MM.1S (cell line): ENCODE measurements around the gene NCKAP5.

Experiments used
- DNase-seq: peaks from one replicate; pipeline ENCODE4 v3.0.0-alpha.2; 2015
- H2AFZ ChIP-seq: fragments of 300-600 bp; sonication (generic); 2 replicates; pipeline ENCODE4 v1.6.0; 2016; ENCODE audit warnings: antibody characterized with exemption, low read length
- H3F3A ChIP-seq: fragments of 300-600 bp; sonication (generic); 2 replicates; pipeline ENCODE4 v1.6.1; 2016; ENCODE audit warnings: mild to moderate bottlenecking, antibody characterized with exemption, low read length, moderate library complexity, mixed read lengths; ENCODE audit not compliant: insufficient read depth
- H3K27ac ChIP-seq: fragments of 300-600 bp; sonication (generic); 2 replicates; pipeline ENCODE4 v1.5.1; 2016; ENCODE audit warnings: mild to moderate bottlenecking, low read length
- H3K27me3 ChIP-seq: fragments of 300-600 bp; sonication (generic); replicated peaks from 2 replicates; pipeline ENCODE4 v1.6.0; 2016; ENCODE audit warnings: low read length; ENCODE audit not compliant: insufficient read depth
- H3K36me3 ChIP-seq: fragments of 300-600 bp; sonication (generic); replicated peaks from 2 replicates; pipeline ENCODE4 v1.6.1; 2016; ENCODE audit warnings: mild to moderate bottlenecking, low read length, mixed read lengths; ENCODE audit not compliant: insufficient read depth
- H3K4me1 ChIP-seq: fragments of 300-600 bp; sonication (generic); 2 replicates; pipeline ENCODE4 v1.6.1; 2016; ENCODE audit warnings: low read length, mixed read lengths
- H3K4me2 ChIP-seq: fragments of 300-600 bp; sonication (generic); 2 replicates; pipeline ENCODE4 v1.6.0; 2016; ENCODE audit warnings: low read depth, low read length
- H3K4me3 ChIP-seq: fragments of 300-600 bp; sonication (generic); 2 replicates; pipeline ENCODE4 v1.5.1; 2016; ENCODE audit warnings: low read length, mixed read lengths
- H3K79me2 ChIP-seq: fragments of 300-600 bp; sonication (generic); 2 replicates; pipeline ENCODE4 v1.6.1; 2016; ENCODE audit warnings: mixed run types, low read length, mixed read lengths
- H3K9ac ChIP-seq: fragments of 300-600 bp; sonication (generic); 2 replicates; pipeline ENCODE4 v1.6.1; 2016; ENCODE audit warnings: low read length, mixed read lengths
- H3K9me2 ChIP-seq: fragments of 300-600 bp; sonication (generic); replicated peaks from 2 replicates; pipeline ENCODE4 v1.6.1; 2016; ENCODE audit warnings: mild to moderate bottlenecking, low read length, mixed read lengths; ENCODE audit not compliant: insufficient read depth
- H3K9me3 ChIP-seq: fragments of 300-600 bp; sonication (generic); replicated peaks from 2 replicates; pipeline ENCODE4 v1.6.1; 2016; ENCODE audit warnings: mild to moderate bottlenecking, low read length, mixed read lengths; ENCODE audit not compliant: insufficient read depth
- H4K20me1 ChIP-seq: fragments of 300-600 bp; sonication (generic); 2 replicates; pipeline ENCODE4 v1.6.1; 2016; ENCODE audit warnings: mild to moderate bottlenecking, low read length, moderate library complexity, mixed read lengths; ENCODE audit not compliant: insufficient read depth
- EZH2 ChIP-seq: fragments of 300-600 bp; sonication (generic); optimal IDR thresholded peaks from 2 replicates; pipeline ENCODE3; 2017; ENCODE audit warnings: low read depth, mild to moderate bottlenecking, antibody characterized with exemption, low read length, mixed read lengths
- EZH2phosphoT487 ChIP-seq: fragments of 300-600 bp; sonication (generic); IDR thresholded peaks from 2 replicates; pipeline ENCODE4 v1.6.1; 2018; ENCODE audit warnings: antibody characterized with exemption, low read length
- TF ChIP-seq, protein P1 (sequence below): fragments of 300-600 bp; sonication (generic); IDR thresholded peaks from 2 replicates; pipeline ENCODE4 v1.5.1; 2016; ENCODE audit warnings: antibody characterized with exemption, low read length, mixed read lengths

NCKAP5 gene

DNA sequence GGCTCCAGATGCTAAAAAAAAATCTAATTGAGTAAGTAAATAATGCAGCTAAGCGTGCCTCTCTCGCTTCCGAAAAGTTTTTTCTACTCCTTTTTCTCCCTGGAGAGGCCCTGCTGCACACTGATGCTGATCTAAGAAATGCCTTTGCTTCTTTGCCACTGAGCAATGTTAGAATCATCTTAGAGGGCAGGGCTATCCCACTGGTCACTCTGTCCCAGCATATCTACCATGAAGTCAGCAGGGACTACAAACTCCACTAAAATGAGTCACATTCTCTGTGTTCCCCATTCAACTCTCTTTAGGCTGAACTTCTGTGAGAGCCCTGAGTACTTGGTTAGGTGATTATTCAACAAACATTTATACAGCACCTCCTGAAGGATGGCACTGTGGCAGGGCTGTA, 770.7 kb downstream of the NCKAP5 start:
- Histone ChIP-seq H3K27ac (no peak overlapping the region), H3K4me3 (no peak overlapping the region), H3K9me3 (no peaks in the 10 kb centered on the region), H3K36me3 (no peaks in the 10 kb centered on the region), H3K27me3 (no peaks in the 10 kb centered on the region), H3K4me2 (no peak overlapping the region), H3F3A (no peaks in the 10 kb centered on the region), H3K9me2 (no peaks in the 10 kb centered on the region), H3K4me1 (peaks cover 7% of the 10 kb centered on the region), H3K79me2 (no peaks in the 10 kb centered on the region), H4K20me1 (no peaks in the 10 kb centered on the region), H3K9ac (no peak overlapping the region), H2AFZ (no peak overlapping the region)
- no peak for DNase-seq
- TF ChIP-seq EZH2, result no peak
- no peak for TF ChIP-seq EZH2phosphoT487
- TF ChIP-seq, protein P1, sequence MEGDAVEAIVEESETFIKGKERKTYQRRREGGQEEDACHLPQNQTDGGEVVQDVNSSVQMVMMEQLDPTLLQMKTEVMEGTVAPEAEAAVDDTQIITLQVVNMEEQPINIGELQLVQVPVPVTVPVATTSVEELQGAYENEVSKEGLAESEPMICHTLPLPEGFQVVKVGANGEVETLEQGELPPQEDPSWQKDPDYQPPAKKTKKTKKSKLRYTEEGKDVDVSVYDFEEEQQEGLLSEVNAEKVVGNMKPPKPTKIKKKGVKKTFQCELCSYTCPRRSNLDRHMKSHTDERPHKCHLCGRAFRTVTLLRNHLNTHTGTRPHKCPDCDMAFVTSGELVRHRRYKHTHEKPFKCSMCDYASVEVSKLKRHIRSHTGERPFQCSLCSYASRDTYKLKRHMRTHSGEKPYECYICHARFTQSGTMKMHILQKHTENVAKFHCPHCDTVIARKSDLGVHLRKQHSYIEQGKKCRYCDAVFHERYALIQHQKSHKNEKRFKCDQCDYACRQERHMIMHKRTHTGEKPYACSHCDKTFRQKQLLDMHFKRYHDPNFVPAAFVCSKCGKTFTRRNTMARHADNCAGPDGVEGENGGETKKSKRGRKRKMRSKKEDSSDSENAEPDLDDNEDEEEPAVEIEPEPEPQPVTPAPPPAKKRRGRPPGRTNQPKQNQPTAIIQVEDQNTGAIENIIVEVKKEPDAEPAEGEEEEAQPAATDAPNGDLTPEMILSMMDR, result no peak

DNA sequence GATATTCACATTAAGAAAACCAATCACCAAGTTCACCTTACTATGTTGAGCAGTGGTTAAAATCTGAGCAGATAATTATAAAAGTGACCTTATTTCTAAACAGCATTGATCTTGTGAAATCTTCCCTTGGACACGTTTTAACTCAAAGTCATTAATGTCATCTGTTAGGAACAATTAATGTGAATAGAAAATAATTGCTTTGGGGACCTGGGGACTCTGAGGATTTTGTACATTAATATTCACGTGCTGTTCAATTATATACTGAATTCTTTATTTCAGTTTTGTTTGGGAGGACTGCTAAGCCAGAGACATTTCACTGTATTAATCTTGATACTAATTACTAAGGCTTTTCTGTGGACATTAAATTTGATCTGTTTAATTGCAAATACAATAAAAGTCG, 771.2 kb downstream of the NCKAP5 start:
- H3K4me2 ChIP-seq, result no peak overlapping the region
- no peaks in the 10 kb centered on the region for H3K9me2 ChIP-seq
- H3K4me1 ChIP-seq, result peaks cover 2% of the 10 kb centered on the region; the same call in 1 of the 2 replicates
- no peak overlapping the region for H2AFZ ChIP-seq
- H3K36me3 ChIP-seq, result no peaks in the 10 kb centered on the region
- DNase-seq, result no peak
- H3K27me3 ChIP-seq, result no peaks in the 10 kb centered on the region
- no peaks in the 10 kb centered on the region for H4K20me1 ChIP-seq
- TF ChIP-seq EZH2 (no peak), EZH2phosphoT487 (no peak)
- TF ChIP-seq, protein P1, result no peak
- no peak overlapping the region for H3K4me3 ChIP-seq
- no peak overlapping the region for H3K9ac ChIP-seq
- H3K79me2 ChIP-seq, result no peaks in the 10 kb centered on the region
- no peaks in the 10 kb centered on the region for H3K9me3 ChIP-seq
- H3F3A ChIP-seq, result no peaks in the 10 kb centered on the region
- no peak overlapping the region for H3K27ac ChIP-seq

DNA sequence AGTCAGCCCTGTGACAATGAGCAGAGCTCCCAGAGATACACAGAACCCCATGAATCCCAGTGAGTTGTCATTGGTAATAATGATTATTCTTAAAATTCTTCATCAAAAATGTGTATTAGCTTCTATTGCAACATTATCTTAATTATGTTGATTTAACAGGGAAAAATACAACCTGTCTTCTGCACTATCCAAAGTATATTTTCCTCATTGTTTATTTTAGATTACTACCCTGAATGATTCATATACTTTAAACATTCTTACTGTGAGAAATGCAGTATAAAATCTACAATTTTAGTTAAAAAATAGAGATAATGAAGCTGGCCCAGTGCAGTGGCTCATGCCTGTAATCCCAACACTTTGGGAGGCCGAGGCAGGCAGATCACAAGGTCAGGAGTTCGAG, 773.0 kb downstream of the NCKAP5 start:
- H4K20me1 ChIP-seq, result no peaks in the 10 kb centered on the region
- H3F3A ChIP-seq, result no peaks in the 10 kb centered on the region
- no peak for DNase-seq
- no peak overlapping the region for H3K4me3 ChIP-seq
- H3K27me3 ChIP-seq, result no peaks in the 10 kb centered on the region
- H3K9ac ChIP-seq, result no peak overlapping the region
- no peak overlapping the region for H3K4me2 ChIP-seq
- TF ChIP-seq, protein P1, result no peak
- TF ChIP-seq EZH2, result no peak
- no peak for TF ChIP-seq EZH2phosphoT487
- no peak overlapping the region for H3K27ac ChIP-seq
- no peaks in the 10 kb centered on the region for H3K9me2 ChIP-seq
- no peaks in the 10 kb centered on the region for H3K9me3 ChIP-seq
- H3K36me3 ChIP-seq, result no peaks in the 10 kb centered on the region
- H2AFZ ChIP-seq, result no peak overlapping the region
- H3K4me1 ChIP-seq, result no peaks in the 10 kb centered on the region
- H3K79me2 ChIP-seq, result no peaks in the 10 kb centered on the region
